HG03066 (cell line): Measurements from ENCODE around the gene TMEM138.
"Not testable (repeated sequence)": the region's sequence is repeated elsewhere in the genome, so short reads cannot be mapped to it uniquely, and the experiment has no call there.

ENCODE experiments used
- ATAC-seq: cut with Tn5 transposase; IDR thresholded peaks from one replicate; pipeline ENCODE4 v1.9.1; 2021; ENCODE audit warnings: low read depth; ENCODE audit not compliant: unreplicated experiment

TMEM138 gene

DNA sequence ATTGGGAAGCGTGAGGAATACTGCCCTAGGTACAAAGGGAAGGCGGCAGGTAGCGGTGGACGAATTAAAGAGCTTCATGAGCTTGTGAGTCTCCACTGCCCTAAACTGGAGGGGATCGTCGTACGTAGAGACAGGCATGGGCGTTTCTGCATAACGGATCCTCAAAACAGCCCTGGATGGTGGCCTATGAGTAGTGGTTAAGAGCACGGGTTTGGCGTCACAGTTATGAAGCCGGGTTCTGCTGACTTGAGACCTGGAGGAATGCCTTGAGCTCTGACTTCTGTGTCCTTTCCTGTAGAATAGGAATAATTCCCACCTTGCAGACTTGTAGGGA lies 335 bp downstream of the TMEM138 start:
- no peak for ATAC-seq

- ATAC-seq: no peak
These were observed 2.0 kb downstream of the TMEM138 start for GRCh38 chr11:61364012-61364675.

GRCh38 chr11:61367406-61367805 lies 5.2 kb downstream of the TMEM138 start:
- ATAC-seq: no peak

- ATAC-seq: no peak
These were observed 6.5 kb downstream of the TMEM138 start for GRCh38 chr11:61368646-61369045.

GRCh38 chr11:61369372-61370348 lies 7.5 kb downstream of the TMEM138 start:
- peak; percentile 66 for ATAC-seq

- ATAC-seq: no peak
These were observed 8.3 kb downstream of the TMEM138 start for GRCh38 chr11:61370349-61371005.

GRCh38 chr11:61372659-61373420 lies 10.7 kb downstream of the TMEM138 start:
- ATAC-seq: no peak

DNA sequence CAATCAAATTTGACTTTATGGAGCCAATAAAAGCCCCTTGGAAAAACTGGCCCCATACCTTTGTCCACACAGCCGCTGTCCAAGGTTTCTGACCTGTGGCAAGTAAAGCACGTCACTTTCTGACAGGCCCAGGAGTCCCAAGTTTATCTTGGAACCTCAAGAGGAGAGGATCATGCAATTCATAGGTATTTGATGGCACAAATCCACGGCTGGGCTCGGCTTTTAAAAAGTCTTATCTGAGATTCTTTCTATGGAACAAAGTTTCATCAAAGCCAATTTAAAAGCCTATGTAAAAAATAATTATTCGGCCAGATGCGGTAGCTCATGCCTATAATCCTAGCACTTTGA lies 13.6 kb downstream of the TMEM138 start:
- ATAC-seq: no peak

DNA sequence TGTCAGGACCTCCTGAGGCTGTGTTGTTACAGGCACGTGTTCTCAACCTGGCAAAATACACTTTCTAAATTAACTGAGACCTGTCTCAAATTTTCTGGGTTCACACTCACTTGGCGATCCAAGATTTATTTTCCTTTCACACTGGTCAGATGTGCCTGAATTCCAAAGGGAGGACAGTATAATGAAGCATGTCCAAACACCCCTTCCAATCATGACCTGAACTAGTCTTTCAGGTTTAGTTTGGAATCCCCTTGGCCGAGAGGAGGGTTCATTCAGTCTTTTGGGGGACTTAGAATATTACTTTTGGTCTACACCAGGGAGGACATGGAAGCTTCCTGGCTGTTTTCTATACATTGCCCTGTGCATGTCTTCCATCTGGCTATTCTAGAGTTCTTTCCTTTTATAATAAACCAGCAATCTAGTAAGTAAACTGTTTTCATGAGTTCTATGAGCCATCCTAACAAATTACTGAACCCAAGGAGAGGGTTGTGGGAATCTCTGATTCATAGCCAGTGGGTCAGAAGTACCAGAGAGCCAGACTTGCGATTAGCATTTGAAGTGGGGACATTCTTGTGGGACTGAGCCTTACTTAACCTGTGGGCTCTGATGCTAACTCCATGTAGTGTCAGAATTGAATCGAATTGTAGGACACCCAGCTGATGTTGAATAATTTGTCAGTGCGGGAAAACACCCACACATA lies 15.4 kb downstream of the TMEM138 start:
- no peak for ATAC-seq

GRCh38 chr11:61378713-61379313 lies 16.6 kb downstream of the TMEM138 start:
- no peak for ATAC-seq

GRCh38 chr11:61380884-61381283 lies 18.7 kb downstream of the TMEM138 start:
- no peak for ATAC-seq

DNA sequence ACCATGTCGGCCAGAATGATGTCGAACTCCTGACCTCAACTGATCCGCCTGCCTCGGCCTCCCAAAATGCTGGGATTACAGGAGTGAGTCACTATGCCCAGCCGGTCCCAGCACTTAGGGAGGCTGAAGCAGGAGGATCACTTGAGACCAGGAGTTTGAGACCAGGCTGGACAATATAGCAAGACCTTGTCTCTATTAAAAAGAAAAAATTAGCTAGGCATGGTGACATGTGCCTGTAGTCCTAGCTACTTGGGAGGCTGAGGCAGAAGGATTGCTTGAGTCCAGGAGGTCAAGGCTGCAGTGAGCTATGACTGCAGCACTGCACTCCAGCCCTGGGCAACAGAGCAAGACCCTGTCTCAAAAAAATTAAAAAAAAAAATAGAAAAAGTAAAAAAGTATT lies 21.7 kb downstream of the TMEM138 start:
- ATAC-seq: not testable (repeated sequence)

- no peak for ATAC-seq
These were observed 22.4 kb downstream of the TMEM138 start for GRCh38 chr11:61384271-61385242.

GRCh38 chr11:61390161-61390560 lies 28.0 kb downstream of the TMEM138 start:
- ATAC-seq: no peak

DNA sequence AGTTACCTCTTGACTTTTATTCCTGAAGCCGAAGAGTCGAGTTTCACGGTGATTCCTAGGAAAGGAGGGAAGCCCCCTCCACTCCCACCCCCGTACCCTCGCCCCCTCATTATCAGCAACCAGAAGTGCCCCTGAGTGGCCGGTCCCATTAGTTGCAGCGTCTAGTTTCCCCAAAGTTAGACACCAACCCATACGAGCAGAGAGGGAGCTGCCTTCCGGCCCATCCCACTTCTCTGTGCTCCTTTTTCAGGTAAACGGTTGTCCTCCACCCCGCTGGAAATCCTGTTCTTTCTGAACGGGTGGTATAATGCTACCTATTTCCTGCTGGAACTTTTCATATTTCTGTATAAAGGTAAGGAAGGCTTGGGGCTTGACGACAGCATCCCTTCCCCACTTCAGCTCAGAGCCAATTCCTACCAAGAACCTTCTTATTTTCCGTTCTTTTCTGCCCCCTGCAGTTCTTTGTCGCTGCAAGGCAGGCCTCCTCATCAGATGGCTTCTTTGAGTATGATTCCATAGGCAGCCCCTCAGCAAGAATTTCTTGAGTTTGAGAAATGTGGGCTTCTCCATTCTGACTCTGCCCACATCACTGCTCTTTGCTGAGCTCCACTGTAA lies 30.9 kb downstream of the TMEM138 start:
- ATAC-seq: no peak

GRCh38 chr11:61401173-61401572 lies 39.0 kb downstream of the TMEM138 start:
- no peak for ATAC-seq

GRCh38 chr11:61401573-61401972 lies 39.4 kb downstream of the TMEM138 start:
- no peak for ATAC-seq

- ATAC-seq: no peak
These were observed 41.5 kb downstream of the TMEM138 start for GRCh38 chr11:61403658-61404057.
